ENCODE data around the gene ALK.

GRCh38 chr2:29573612-29574011 lies 347.8 kb downstream of the ALK start:
- TF ChIP-seq CTCF (IDR thresholded peaks at IDR 0.05; ENCODE audit: low read depth, low read length) (no peak), POLR2A (IDR thresholded peaks at IDR 0.05; ENCODE audit: extremely low read depth, insufficient read length) (no peak), MAX (IDR thresholded peaks at IDR 0.05; ENCODE audit: low read depth, low read length) (no peak)

Measured in NB4 (cell line).